GM12864 (cell line): ENCODE data around the gene CS.
A peak's percentile ranks its signal among the peaks of the same experiment; 100 is the strongest.
"Not testable (repeated sequence)": the region's sequence is repeated elsewhere in the genome, so short reads cannot be mapped to it uniquely, and the experiment has no call there.

Experiments used
- DNase-seq: peaks from one replicate; pipeline ENCODE4 v3.0.0-alpha.2; 2011; ENCODE audit warnings: low read depth
- H3K4me3 ChIP-seq: 2 replicates; pipeline ENCODE4 v1.5.1; 2011; ENCODE audit warnings: mild to moderate bottlenecking, low read depth, low read length, control low read depth
- TF ChIP-seq, protein P1 (sequence below): IDR thresholded peaks from 2 replicates; pipeline ENCODE4 v1.5.1; 2011; ENCODE audit warnings: low read depth, mild to moderate bottlenecking, moderate library complexity, low read length, control low read depth, inconsistent platforms; ENCODE audit errors: missing control alignments

CS gene

DNA sequence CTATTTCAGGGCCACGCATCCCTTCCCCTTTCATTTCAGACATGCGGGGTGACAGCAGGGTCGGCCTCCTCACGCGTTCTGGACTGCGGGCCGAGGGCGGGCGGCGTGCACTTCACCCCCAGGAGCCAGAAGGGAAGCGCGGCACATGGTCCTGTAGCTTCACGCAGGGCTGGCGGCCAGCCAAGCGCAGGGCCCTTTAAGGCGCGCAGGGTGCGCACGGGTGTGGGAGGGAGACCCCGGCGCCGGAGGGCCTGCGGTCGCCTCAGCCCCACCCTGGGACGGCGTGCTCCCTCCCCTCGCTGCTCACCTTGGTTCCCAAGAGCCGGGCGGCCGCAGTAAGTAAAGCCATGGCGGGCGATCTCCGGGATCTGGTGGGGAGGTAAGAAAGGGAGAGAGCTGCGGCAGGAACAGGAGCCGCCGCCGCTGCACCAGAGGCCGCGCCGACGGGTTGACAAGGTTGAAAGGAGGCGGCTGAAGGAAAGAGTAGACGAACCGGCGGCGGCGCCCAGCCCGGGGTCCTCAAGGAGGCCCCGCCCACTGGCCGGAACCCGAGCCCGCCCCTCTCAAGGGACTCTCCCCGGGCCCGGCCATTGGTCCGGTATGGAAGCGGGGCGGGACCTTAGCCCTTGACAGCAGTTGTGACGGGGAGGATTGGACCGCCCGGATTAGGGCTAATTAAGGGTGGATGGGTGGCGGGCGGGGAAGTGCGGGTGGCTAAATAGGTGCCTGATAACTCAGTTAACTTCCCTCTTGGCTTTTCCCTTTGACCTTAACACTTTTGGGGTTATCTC lies at the start of gene CS:
Gene CS, minus strand, starts transcription at position 478 of the 791 bp plus-strand sequence. Its CDS starts 129 bp downstream, at position 349.
- DNase-seq, result peak; percentile 94
- peak within 1 kb of the TSS; percentile 85 for H3K4me3 ChIP-seq
- TF ChIP-seq, protein P1, sequence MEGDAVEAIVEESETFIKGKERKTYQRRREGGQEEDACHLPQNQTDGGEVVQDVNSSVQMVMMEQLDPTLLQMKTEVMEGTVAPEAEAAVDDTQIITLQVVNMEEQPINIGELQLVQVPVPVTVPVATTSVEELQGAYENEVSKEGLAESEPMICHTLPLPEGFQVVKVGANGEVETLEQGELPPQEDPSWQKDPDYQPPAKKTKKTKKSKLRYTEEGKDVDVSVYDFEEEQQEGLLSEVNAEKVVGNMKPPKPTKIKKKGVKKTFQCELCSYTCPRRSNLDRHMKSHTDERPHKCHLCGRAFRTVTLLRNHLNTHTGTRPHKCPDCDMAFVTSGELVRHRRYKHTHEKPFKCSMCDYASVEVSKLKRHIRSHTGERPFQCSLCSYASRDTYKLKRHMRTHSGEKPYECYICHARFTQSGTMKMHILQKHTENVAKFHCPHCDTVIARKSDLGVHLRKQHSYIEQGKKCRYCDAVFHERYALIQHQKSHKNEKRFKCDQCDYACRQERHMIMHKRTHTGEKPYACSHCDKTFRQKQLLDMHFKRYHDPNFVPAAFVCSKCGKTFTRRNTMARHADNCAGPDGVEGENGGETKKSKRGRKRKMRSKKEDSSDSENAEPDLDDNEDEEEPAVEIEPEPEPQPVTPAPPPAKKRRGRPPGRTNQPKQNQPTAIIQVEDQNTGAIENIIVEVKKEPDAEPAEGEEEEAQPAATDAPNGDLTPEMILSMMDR, result no peak

DNA sequence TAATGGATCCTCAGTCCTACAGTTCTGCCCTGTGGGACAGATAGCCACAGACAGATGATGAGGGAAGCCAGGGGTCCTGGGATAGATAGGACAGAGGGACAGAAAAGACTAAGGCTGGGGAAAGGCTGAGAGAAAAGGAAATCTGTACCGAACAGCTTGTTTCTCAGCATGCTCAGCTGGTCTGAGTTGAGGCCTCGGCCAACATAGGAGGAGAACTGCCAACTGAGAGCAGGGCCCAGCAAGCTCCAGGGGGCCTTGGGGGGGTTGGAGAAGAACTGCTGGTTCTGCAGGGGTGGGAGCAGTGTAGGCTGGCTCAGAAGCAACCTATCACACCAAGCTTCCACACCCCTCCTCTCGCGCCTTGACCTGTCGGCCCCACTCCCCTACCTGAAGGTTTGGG lies 48.6 kb upstream of the CS start:
- H3K4me3 ChIP-seq, result no peak overlapping the region
- DNase-seq, result no peak
- TF ChIP-seq, protein P1, result no peak

GRCh38 chr12:56347255-56347654 lies 47.1 kb upstream of the CS start:
- not testable (repeated sequence) for H3K4me3 ChIP-seq, DNase-seq

GRCh38 chr12:56346675-56347074 lies 46.5 kb upstream of the CS start:
- TF ChIP-seq, protein P1, result peak; percentile 6
- no peak overlapping the region for H3K4me3 ChIP-seq
- no peak for DNase-seq

GRCh38 chr12:56342290-56342689 lies 42.2 kb upstream of the CS start:
- not testable (repeated sequence) for DNase-seq, H3K4me3 ChIP-seq

DNA sequence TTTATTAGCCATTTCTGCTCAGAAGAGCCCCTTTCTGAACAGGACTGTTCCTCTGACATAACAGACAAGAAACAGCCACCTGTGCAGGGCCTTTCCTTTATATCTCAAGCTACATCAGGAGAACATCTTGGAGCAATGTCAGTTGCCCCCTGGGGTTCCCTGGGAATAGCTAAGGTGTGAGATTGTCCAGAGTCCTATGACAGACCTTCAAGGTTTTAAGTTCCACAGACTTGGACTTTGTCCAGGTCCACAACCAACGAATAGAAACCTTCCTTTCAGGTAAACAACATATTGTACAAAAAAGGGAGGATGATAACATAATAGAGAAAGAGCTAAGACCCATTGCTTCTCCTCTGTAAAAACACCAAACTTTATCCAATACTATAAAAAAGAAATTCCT lies 41.5 kb upstream of the CS start:
- no peak for DNase-seq
- TF ChIP-seq, protein P1, result no peak
- H3K4me3 ChIP-seq, result no peak overlapping the region

GRCh38 chr12:56339158-56339422 lies 39.0 kb upstream of the CS start:
- DNase-seq, result no peak
- TF ChIP-seq, protein P1, result no peak
- H3K4me3 ChIP-seq, result peak overlapping the region; percentile 30; the same call in 1 of the 2 replicates
